Activated naive CD8-positive, alpha-beta T cell treated with anti-CD3 and anti-CD28 coated beads, Interleukin-2, amount 50 U/mL, for 16 hours (primary cell): ENCODE data around the gene INF2.
"Not testable (repeated sequence)": the region's sequence is repeated elsewhere in the genome, so short reads cannot be mapped to it uniquely, and the experiment has no call there.

Experiments
- DNase-seq: peaks from one replicate; pipeline ENCODE4 v3.0.0-alpha.2; 2020; ENCODE audit warnings: low read depth, low spot score

Gene INF2

GRCh38 chr14:104657101-104657524, 32.3 kb upstream of the INF2 start:
- DNase-seq = no peak

GRCh38 chr14:104657563-104658324, 31.7 kb upstream of the INF2 start:
- DNase-seq = no peak

GRCh38 chr14:104658325-104658712, 31.1 kb upstream of the INF2 start:
- DNase-seq = no peak

- DNase-seq = no peak
Measured at GRCh38 chr14:104659146-104659545, 30.3 kb upstream of the INF2 start.

- DNase-seq = no peak
Measured at GRCh38 chr14:104659764-104660523, 29.5 kb upstream of the INF2 start.

GRCh38 chr14:104660597-104660996, 28.8 kb upstream of the INF2 start:
- DNase-seq = no peak

GRCh38 chr14:104661086-104661485, 28.3 kb upstream of the INF2 start:
- no peak for DNase-seq

- DNase-seq = not testable (repeated sequence)
Measured at GRCh38 chr14:104661528-104662157, 27.8 kb upstream of the INF2 start.

GRCh38 chr14:104662472-104662871, 26.9 kb upstream of the INF2 start:
- not testable (repeated sequence) for DNase-seq

GRCh38 chr14:104664107-104664506, 25.3 kb upstream of the INF2 start:
- no peak for DNase-seq

- DNase-seq = no peak
Measured at GRCh38 chr14:104664588-104664987, 24.8 kb upstream of the INF2 start.

- DNase-seq = no peak
Measured at GRCh38 chr14:104665114-104665656, 24.2 kb upstream of the INF2 start.

GRCh38 chr14:104665657-104666522, 23.5 kb upstream of the INF2 start:
- DNase-seq = no peak

GRCh38 chr14:104666523-104666895, 22.9 kb upstream of the INF2 start:
- not testable (repeated sequence) for DNase-seq

- no peak for DNase-seq
Measured at GRCh38 chr14:104666981-104667380, 22.4 kb upstream of the INF2 start.

- no peak for DNase-seq
Measured at GRCh38 chr14:104669697-104670096, 19.7 kb upstream of the INF2 start.

GRCh38 chr14:104671330-104671977, 18.0 kb upstream of the INF2 start:
- DNase-seq = not testable (repeated sequence)

GRCh38 chr14:104672119-104672518, 17.3 kb upstream of the INF2 start:
- DNase-seq = not testable (repeated sequence)

- DNase-seq = no peak
Measured at GRCh38 chr14:104673481-104673880, 15.9 kb upstream of the INF2 start.

GRCh38 chr14:104675447-104675846, 14.0 kb upstream of the INF2 start:
- DNase-seq = no peak
